ENCODE data around the gene ENTPD6.
"Not testable (repeated sequence)": the region's sequence is repeated elsewhere in the genome, so short reads cannot be mapped to it uniquely, and the experiment has no call there.

ENTPD6 gene

GRCh38 chr20:25165128-25165527 lies 30.4 kb upstream of the ENTPD6 start:
- TF ChIP-seq RARB (CRISPR knock-in tag; IDR thresholded peaks at IDR 0.05): no peak
- no peak for TF ChIP-seq ZNF70 (CRISPR knock-in tag; IDR thresholded peaks at IDR 0.05)
- no peak for TF ChIP-seq TSHZ2 (CRISPR knock-in tag; IDR thresholded peaks at IDR 0.05)
- no peak for TF ChIP-seq BACH2 (CRISPR knock-in tag; IDR thresholded peaks at IDR 0.05; ENCODE audit: borderline replicate concordance)
- TF ChIP-seq TCF4 (CRISPR knock-in tag; IDR thresholded peaks at IDR 0.05; ENCODE audit: borderline replicate concordance): no peak
- no peak for TF ChIP-seq ZC3H10 (CRISPR knock-in tag; IDR thresholded peaks at IDR 0.05)
- no peak for TF ChIP-seq ZFP30 (CRISPR knock-in tag; IDR thresholded peaks at IDR 0.05)
- no peak for TF ChIP-seq CSDC2 (CRISPR knock-in tag; IDR thresholded peaks at IDR 0.05)
- TF ChIP-seq ZNF565 (CRISPR knock-in tag; conservative IDR thresholded peaks at IDR 0.05; ENCODE audit: low read depth): no peak
- TF ChIP-seq POU6F1 (CRISPR knock-in tag; IDR thresholded peaks at IDR 0.05; ENCODE audit: borderline replicate concordance, low read depth): no peak
- TF ChIP-seq ESRRG (CRISPR knock-in tag; IDR thresholded peaks at IDR 0.05): no peak
- no peak for TF ChIP-seq TOX (CRISPR knock-in tag; IDR thresholded peaks at IDR 0.05; ENCODE audit: borderline replicate concordance)
- no peak for TF ChIP-seq CSRNP3 (CRISPR knock-in tag; IDR thresholded peaks at IDR 0.05)
- TF ChIP-seq PATZ1 (CRISPR knock-in tag; IDR thresholded peaks at IDR 0.05; ENCODE audit: borderline replicate concordance): no peak
- no peak for TF ChIP-seq ZFP3 (CRISPR knock-in tag; IDR thresholded peaks at IDR 0.05)
- ATAC-seq: no peak

- not testable (repeated sequence) for ATAC-seq
Observed at GRCh38 chr20:25166105-25166782, 29.3 kb upstream of the ENTPD6 start.

GRCh38 chr20:25173321-25173720 lies 22.2 kb upstream of the ENTPD6 start:
- no peak for TF ChIP-seq CREB5 (CRISPR knock-in tag; IDR thresholded peaks at IDR 0.05; ENCODE audit: low read depth)
- TF ChIP-seq ARNTL (CRISPR knock-in tag; IDR thresholded peaks at IDR 0.05; ENCODE audit: borderline replicate concordance, low read depth): no peak
- TF ChIP-seq RARB (CRISPR knock-in tag; IDR thresholded peaks at IDR 0.05): no peak
- no peak for TF ChIP-seq ISL1 (CRISPR knock-in tag; IDR thresholded peaks at IDR 0.05)
- TF ChIP-seq ZFP30 (CRISPR knock-in tag; IDR thresholded peaks at IDR 0.05): no peak
- no peak for TF ChIP-seq CSDC2 (CRISPR knock-in tag; IDR thresholded peaks at IDR 0.05)
- no peak for TF ChIP-seq PATZ1 (CRISPR knock-in tag; IDR thresholded peaks at IDR 0.05; ENCODE audit: borderline replicate concordance)
- ATAC-seq: no peak
